Measurements from ENCODE around the gene KLHDC10.
A peak's percentile ranks its signal among the peaks of the same experiment; 100 is the strongest.
"Not testable (repeated sequence)": the region's sequence is repeated elsewhere in the genome, so short reads cannot be mapped to it uniquely, and the experiment has no call there.

Gene KLHDC10

DNA sequence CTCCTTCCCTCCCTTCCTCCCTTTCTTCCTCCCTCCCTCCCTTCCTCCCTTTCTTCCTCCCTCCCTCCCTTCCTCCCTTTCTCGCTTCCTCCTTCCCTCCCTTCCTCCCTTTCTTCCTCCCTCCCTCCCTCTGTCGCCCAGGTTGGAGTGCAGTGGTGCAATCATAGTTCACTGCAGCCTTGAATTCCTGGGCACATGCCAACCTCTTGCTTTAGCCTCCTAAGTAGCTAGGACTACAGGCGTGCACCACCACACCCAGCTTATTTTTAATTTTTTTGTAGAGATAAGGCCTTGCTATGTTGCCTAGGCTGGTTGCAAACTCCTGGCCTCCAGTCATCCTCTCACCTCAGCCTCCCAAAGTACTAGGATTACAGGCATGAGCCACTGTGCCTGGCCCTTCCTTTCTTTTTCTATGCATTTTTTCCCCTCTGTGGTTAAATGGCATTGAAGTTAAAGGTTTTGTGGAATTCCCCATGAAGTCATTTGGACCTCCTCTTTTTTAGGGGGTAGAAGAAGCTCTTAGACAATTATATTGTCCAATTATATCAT lies 9.6 kb downstream of the KLHDC10 start:
- DNase-seq (ENCODE audit: low spot score) = no peak

DNA sequence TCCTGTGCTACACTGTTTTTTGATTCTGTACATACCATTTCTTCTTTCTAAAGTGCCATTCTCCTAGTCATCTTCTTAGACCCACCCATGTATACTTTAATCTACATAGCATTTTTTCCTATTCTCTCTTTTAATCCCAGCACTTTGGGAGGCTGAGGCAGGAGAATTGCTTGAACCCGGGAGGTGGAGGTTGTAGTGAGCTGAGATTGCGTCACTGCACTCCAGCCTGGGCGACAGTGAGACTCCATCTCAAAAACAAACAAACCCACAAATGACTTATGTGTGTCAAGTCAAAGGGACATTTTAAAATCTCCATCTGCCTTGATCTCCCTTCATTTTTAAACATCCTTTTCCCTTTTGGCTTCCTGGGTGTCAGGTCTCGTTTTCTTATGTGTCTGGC lies 13.2 kb downstream of the KLHDC10 start:
- not testable (repeated sequence) for DNase-seq (ENCODE audit: low spot score)

DNA sequence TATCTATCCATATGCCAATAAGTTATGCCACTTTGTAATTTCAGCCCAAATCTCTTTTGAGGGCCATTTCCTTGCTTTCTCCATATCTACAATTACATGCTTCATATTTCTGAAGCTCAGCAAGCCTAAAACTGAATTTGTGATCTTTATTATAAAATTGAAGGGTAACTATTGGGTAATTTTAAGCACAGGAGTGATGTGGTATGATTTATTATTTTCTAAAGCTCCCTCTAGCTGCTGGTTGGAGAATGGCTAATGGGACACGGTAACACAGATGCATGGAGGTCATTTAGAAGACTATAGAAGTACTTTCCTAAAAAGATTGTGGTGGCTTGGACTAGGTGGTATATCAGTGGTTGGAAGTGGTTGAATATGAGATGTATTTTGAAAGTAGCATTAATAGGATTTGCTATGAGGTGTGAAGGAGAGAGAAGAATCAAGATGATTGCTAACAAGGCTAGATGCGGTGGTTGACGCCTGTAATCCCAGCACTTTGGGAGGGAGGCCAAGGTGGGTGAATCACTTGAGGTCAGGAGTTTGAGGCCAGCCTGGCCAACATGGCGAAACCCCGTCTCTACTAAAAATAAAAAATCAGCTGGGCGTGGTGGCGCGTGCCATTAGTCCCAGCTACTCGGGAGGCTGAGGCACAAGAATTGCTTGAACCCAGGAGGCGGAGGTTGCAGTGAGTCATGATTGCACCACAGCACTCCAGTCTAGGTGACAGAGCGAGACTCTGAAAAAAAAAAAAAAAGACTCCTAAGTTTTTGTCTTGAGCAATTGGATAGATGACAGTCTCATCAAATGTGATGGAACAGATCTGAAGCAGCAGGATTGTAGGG lies 13.9 kb downstream of the KLHDC10 start:
- peak; percentile 16 for DNase-seq (ENCODE audit: low spot score)

DNA sequence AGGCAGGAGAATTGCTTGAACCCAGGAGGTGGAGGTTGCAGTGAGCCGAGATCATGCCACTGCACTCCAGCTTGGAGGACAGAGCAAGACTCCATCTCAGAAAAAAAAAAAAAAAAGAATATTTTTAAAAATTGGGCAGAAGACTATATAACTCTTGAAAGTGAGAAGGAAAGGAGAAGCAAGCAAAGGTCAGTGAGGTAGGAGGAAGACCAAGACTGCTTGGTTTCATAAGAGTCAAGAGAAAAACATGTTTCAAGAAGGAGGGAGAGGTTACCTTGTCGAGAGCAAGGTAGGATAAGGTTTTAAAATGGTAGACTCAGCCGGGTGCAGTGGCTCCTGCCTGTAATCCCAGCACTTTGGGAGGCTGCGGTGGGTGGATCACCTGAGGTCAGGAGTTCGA lies 14.9 kb downstream of the KLHDC10 start:
- not testable (repeated sequence) for DNase-seq (ENCODE audit: low spot score)

DNA sequence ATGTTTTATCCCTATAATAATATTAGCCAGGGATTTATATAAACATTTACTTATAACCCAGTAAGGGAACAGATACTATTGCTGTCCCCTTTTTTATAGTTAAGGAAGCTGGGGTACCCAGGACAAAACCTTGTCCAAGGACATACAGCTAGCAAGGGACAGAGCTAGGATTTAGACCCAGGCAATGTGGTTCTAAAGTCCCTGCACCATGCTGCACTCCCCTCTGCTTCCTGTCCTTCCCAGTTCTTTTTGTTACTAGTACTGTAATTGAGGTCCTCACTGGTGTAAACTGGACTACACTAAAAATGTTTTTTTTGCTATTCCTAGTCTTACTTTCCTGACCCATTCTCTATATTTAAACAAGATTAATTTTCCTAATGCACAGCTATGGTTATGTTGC lies 16.6 kb downstream of the KLHDC10 start:
- DNase-seq (ENCODE audit: low spot score) = no peak

DNA sequence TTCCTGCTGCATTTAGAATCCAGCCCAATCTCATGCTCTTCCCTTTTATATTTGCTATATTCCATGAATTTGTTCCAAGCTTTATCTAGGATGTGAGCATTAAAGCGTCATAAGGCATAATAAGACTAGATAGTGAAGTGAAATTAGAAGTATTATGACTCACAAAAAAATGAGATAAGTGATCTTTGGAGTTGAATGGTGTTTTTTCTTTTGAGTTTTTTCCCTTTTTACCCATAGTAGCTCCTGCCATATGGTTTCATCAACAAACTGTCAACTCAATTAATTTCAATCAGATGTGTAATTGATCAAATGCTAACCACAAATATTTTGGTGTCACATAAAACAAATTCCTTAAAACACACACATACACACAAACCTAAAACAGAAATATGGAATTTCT lies 17.0 kb downstream of the KLHDC10 start:
- no peak for DNase-seq (ENCODE audit: low spot score)

DNA sequence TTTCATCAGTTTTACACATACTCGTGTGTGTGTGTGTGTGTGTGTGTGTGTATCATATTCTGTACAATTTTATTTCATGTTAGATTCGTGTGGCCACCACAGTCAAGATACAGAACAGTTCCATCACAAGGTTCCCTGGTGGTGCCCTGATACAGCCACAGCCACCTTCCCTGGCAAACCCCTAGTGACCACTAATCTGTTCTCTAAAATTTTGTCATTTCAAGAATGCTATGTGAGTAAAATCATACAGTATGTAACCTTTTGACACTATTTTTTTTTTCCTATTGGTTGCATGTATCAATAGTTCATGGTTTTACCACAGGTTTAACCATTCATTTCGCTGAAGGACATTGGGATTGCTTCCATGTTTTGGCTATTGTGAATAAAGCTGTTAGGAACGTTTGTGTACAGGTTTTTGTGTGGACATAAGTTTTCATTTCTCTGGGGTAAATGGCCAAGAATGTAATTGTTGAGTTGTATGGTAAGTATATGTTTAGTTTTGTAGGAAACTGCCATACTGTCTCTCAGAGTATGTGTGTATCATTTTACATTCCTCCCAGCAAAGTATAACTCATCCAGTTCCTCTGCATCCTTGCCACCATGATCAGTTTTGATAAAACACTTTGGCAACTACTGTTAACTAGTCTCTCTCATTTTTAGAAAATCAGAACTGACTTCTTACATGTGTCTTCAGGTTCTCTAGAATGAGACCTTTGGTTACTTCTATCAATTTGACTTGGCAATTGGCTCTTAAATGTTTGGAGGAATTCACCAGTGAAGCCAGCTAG lies 20.6 kb downstream of the KLHDC10 start:
- DNase-seq (ENCODE audit: low spot score) = no peak

DNA sequence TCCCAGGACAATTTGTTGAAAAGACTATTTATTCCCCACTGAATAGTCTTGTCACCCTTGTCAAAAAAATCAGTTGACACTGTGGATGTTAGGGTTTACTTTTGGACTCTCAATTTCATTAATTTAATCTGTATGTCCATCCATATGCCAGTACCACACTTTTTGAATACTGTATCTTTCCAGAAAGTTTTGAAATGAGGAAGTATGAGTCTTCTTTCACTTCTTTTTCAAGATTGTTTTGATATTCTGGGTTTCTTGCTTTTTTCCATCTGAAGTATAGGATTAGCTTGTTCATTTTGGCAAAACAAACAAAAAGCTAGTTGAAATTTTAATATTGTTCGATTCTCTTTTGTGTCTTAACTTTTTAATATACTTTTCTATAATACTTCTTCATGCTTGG lies 21.7 kb downstream of the KLHDC10 start:
- DNase-seq (ENCODE audit: low spot score) = no peak

DNA sequence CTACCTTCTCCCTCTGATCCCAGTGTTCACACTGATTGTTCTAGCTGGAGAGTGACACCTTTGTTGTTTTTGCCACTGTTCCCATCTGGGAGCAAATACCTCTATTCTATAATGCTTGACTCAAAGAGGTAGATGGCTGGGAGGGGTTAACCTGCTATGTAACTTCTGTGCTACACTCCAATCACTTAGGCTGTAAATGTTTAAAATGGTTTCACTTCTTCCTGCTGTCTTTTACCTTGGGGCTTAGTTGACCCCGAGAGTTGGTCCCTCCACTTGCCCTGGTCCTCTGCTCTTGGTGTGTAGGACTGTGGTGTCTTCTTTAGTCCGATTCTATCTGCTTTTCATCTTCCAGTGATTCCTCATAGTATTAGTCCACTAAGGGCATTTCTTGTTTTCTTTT lies 22.3 kb downstream of the KLHDC10 start:
- no peak for DNase-seq (ENCODE audit: low spot score)

DNA sequence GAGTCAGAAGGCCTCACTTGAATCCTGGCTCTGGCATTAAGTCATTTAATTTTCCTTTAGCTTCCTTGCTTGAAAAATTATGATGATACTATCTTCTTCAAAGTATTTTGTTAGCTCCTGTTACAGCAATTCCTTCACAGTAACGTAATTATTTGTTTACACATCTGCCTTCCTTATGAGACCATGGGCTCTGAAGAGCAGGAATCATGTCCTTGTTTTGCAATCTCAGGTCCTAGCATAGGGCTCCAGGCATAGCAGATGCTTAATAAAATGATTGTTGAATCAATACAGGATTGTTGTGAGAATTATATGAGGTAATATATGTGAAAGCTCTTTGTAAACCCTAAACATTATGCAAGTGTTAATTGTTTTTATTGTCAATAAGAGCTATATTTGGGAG lies 25.5 kb downstream of the KLHDC10 start:
- no peak for DNase-seq (ENCODE audit: low spot score)

DNA sequence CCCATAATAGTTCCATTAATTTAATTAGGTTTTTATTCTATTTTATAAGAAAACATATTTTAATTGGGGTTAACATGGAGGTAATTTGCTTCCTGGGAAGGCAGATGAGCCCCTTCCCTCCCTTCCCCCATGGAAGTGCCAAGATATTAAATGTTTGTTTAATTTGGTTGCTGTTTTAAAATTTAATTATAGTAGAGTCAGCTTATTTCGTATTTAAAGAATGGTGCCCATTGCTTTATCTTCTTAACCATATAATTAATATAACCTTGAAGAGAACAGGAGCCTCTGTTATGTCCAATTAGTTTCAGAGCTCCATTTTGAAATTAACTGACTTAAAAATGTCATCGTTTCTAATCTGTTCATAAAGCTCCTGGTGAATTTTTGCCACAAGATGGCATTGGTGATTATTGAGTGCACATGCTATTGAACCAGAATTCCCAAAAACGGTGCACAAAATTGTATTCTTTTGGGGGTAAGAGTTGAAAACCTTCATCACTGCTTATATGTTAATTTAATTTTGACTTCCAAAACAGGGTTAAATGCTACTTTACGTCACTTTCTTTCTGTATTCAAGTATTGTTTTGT lies 26.0 kb downstream of the KLHDC10 start:
- DNase-seq (ENCODE audit: low spot score) = no peak

DNA sequence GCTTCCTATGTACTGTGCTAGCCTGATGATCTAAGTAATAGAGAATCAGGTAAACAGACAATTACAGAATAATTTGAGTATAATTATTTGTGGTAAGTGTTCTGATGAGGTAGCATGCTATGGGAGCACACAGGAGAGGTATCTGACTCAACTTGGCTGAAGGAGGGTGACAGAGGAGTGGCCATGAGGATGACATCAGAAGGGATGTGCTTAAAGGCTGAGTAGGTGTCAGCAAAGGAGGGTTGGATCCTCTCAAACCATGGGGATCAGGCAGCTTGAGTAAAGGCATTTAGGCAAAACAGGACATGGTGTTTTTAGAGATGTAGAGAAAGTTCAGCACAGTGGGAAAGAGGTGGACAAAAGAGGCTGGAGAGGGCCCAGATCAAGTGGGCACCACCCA lies 29.0 kb downstream of the KLHDC10 start:
- DNase-seq (ENCODE audit: low spot score) = no peak

DNA sequence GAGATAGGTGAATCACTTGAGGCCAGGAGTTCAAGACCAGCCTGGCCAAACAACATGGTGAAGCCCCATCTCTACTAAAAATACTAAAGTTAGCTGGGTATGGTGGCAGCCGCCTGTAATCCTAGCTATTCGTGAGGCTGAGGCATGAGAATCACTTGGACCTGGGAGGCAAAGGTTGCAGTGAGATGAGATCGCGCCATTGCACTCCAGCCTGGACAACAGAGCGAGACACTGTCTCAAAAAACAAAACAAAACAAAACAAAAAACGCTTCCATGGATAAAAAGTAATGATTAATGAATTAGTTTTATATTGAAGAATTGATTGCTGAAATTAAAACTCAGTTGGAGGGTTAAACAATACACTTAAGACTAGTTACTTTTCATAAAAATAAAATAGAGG lies 32.3 kb downstream of the KLHDC10 start:
- DNase-seq (ENCODE audit: low spot score) = no peak

DNA sequence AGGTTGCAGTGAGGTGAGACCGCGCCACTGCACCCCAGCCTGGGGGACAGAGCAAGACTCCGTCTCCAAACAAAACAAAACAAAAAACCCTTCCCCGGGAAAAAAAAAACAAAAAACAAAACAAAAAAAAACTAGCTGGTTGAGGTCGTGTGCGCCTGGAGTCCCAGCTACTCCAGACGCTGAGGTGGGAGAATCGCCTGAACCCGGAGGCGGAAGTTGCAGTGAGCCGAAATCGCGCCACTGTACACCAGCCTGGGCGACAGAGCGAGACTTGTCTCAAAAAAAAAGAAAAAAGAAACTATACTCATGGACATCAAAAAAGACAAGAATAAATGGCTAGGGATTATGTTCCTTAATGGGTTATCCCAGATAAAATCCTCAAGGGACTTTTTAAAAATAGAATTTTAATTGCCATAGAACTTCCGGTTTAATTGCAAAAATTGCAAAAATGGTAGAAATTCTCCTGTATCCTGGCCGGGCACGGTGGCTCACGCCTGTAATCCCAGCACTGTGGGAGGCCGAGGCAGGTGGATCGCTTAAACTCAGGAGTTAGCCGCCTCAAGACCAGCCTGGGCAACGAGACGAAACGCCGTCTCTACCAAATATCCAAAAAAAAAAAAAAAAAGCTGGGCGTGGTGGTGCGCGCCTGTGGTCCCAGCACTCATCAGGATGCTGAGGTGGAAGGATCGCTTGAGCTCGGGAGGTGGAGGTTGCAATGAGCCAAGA lies 37.8 kb downstream of the KLHDC10 start:
- DNase-seq (ENCODE audit: low spot score) = no peak

DNA sequence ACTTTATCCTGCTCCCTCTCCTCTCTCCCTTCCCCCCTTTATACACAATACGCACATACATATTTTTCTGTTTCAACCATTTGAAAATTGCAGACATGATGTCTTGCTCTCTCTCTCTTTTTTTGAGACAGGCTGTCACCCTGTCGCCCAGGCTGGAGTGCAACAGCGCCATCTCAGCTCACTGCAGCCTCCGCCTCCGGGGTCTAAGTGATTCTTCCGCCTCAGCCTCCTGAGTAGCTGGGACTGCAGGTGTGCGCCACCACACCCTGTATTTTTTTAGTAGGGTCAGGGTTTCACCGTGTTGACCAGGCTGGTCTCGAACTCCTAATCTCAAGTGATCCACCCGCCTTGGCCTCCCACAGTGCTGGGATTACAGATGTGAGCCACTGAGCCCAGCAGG lies 38.5 kb downstream of the KLHDC10 start:
- no peak for DNase-seq (ENCODE audit: low spot score)

DNA sequence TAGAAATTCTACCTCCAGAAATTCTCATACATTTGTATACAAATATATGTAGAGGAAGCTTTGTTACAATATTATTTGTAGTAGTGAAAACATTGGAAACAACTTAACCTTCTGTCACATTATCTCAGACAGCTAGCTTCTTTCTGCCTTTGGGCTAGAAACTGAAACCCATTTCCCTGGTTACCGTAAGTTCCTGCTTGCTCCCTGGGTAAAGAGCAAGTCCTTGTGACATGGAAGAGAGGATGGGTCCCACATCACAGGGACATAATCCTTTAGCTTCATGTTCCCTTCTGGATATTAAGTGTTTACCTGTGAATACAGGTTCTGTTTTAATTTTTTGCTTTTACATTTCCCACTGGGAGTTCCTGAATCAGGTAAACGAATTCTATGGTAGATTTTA lies 41.8 kb downstream of the KLHDC10 start:
- DNase-seq (ENCODE audit: low spot score) = no peak

DNA sequence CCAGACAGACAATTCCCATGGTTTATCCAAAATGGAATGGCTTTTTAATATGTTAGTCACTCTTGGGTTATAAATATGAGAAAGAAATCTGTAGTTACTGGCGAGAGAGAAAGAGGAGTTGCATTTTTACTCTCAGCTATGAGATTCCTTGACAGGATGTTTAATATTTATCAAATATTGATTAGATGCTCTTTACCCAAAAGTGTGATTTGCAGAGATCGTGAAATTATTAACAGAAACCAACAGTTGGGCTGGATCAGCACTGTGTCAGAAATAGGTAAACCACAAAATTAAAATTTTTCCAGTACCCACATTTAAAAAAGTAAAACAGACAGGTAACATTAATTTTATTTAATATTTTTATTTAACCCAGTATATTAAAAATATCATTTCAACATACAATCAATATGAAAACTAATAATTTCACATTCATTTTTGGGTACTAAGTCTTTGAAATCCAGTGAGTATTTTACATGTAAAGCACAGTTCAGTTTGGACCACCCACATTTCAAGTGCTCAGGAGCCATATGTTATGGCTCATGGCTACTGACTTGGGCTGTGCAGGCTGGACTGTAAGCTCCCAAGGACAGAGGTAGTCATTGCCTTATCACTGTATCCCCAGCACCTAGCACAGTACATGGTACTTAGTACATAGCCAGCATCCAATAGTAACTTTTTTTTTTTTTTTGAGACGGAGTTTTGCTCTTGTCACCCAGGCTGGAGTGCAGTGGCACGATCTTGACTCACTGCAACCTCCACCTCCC lies 42.5 kb downstream of the KLHDC10 start:
- no peak for DNase-seq (ENCODE audit: low spot score)

DNA sequence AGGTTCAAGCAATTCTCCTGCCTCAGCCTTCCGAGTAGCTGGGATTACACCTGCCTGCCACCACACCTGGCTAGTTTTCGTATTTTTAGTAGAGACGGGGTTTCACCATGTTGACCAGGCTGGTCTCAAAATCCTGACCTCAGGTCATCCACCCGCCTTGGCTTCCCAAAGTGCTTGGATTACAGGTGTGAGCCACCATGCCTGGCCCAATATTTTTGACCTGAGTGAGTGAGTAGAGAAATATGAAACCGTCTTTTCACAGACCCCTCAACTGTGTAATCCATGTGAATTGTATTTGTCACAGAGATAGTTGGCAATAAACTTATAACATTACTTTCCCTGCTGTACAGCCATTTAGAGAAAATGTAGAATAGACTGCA lies 43.1 kb downstream of the KLHDC10 start:
- not testable (repeated sequence) for DNase-seq (ENCODE audit: low spot score)

DNA sequence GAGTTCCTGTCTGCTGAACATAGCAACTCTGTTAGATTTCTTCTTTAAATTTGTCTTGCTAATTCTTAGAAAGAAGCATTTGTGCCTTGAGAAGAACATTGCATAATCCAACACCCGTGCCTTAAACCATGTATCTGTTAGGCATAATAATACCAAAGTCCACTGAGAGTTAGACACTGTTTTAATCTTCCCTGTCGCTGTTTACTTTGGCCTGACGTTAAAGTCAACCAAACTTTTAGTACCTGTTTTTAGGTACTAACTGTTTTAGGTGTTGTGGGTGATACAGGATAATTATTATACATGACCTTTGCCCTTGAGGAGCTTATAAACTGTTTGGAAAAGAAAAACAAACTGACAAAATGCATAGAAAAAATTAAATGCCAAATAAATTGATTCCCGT lies 43.6 kb downstream of the KLHDC10 start:
- no peak for DNase-seq (ENCODE audit: low spot score)

DNA sequence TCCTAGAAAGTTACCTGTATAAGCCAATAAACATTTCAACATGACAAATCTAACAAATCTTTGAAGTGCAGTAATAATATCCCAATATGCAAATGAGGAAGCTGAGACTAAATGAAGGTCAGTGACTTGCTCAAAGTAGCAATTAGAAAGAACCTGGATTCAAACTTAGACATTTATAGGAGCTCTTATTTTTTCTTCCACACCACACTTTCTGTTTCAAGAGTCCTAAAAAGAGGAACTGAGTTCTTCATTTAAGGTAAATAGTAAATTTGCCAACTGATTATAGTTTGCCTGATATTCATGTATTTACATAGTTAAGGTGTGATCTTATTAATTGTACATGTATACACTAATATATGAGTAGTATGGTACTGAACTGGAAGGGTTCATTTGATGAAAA lies 44.0 kb downstream of the KLHDC10 start:
- DNase-seq (ENCODE audit: low spot score) = no peak

DNA sequence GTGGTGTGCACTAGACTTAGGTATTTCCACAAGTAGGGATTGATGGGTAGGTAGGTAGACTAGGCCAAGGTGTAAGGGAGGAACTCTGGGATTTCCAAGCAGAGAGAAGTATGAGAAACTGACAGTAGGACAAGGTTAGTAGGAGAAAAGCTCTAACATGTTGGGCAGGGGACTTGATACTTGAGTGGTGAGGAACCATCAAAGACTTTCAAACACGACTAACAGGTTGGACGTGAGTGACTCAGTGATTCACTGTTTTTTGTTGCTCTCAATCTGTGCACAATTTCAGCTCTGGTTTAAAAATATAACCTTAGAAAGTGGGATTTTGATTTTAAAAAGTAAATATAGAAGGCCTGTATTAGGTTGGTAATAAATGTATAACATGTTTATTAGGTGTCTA lies 44.4 kb downstream of the KLHDC10 start:
- DNase-seq (ENCODE audit: low spot score) = no peak

Measured in CD4-positive, alpha-beta T cell treated with Interleukin-15 for 4 hours (primary cell).